Stimulated activated naive CD8-positive, alpha-beta T cell treated with anti-CD3 and anti-CD28 coated beads, Interleukin-15, amount 100 ng/mL, for 72 hours (primary cell): ENCODE results near the gene HIP1.
A peak's percentile ranks its signal among the peaks of the same experiment; 100 is the strongest.

ENCODE experiments used
- ATAC-seq: fragments of 150-1000 bp; cut with Tn5 transposase; 2 replicates; pipeline ENCODE4 v1.10.0; 2021; ENCODE audit warnings: mild to moderate bottlenecking, moderate library complexity
- DNase-seq, 2 donors: peaks; one replicate each; pipeline ENCODE4 v3.0.0; 2021 to 2022
- H3K27ac Mint-ChIP-seq, 2 donors: one replicate each; pipeline ENCODE4 v1.8.0; 2022; ENCODE audit warnings: mild to moderate bottlenecking in 2 of 2, mixed read lengths in 2 of 2, moderate library complexity in 2 of 2
- H3K27me3 Mint-ChIP-seq: one replicate; pipeline ENCODE4 v1.8.0; 2022; ENCODE audit warnings: mixed read lengths
- H3K4me1 Mint-ChIP-seq: one replicate; pipeline ENCODE4 v1.8.0; 2022; ENCODE audit warnings: mild to moderate bottlenecking, mixed read lengths
- H3K4me3 Mint-ChIP-seq, 2 donors: one replicate each; pipeline ENCODE4 v1.8.0; 2022; ENCODE audit warnings: mild to moderate bottlenecking in 2 of 2, mixed read lengths in 2 of 2, moderate library complexity in 1 of 2
- H3K9me3 Mint-ChIP-seq, 2 donors: one replicate each; pipeline ENCODE4 v1.8.0; 2022; ENCODE audit warnings: mixed read lengths in 2 of 2

The HIP1 gene

GRCh38 chr7:75679060-75679459 is 59.7 kb downstream of the HIP1 start:
- H3K27ac Mint-ChIP-seq: no peak overlapping the region
- DNase-seq (no peak), ATAC-seq (no peak)
- H3K4me3 Mint-ChIP-seq: no peak overlapping the region
- H3K27me3 Mint-ChIP-seq: no peaks in the 10 kb centered on the region
- no peaks in the 10 kb centered on the region for H3K4me1 Mint-ChIP-seq
- H3K9me3 Mint-ChIP-seq: peaks cover 4 to 9% of the 10 kb centered on the region in 2 donors

GRCh38 chr7:75669579-75669978 is 69.2 kb downstream of the HIP1 start:
- DNase-seq (no peak), ATAC-seq (no peak)
- Mint-ChIP-seq H3K9me3 (peaks cover 0 to 1% of the 10 kb centered on the region in 2 donors), H3K27me3 (no peaks in the 10 kb centered on the region), H3K4me3 (no peak overlapping the region), H3K4me1 (no peaks in the 10 kb centered on the region), H3K27ac (no peak overlapping the region)

GRCh38 chr7:75667938-75668337 is 70.8 kb downstream of the HIP1 start:
- no peaks in the 10 kb centered on the region for H3K9me3 Mint-ChIP-seq

GRCh38 chr7:75663302-75663907 is 75.3 kb downstream of the HIP1 start:
- no peak overlapping the region for H3K4me3 Mint-ChIP-seq
- no peak overlapping the region for H3K27ac Mint-ChIP-seq
- no peaks in the 10 kb centered on the region for H3K4me1 Mint-ChIP-seq
- DNase-seq (no peak), ATAC-seq (no peak)
- H3K27me3 Mint-ChIP-seq: no peaks in the 10 kb centered on the region
- H3K9me3 Mint-ChIP-seq: no peaks in the 10 kb centered on the region

More at GRCh38 chr7:75667938-75668337, 70.8 kb downstream of the HIP1 start:
- no peak for ATAC-seq
- Mint-ChIP-seq H3K27ac (no peak overlapping the region), H3K27me3 (no peaks in the 10 kb centered on the region), H3K4me1 (no peaks in the 10 kb centered on the region), H3K4me3 (no peak overlapping the region)
- DNase-seq: no peak

GRCh38 chr7:75662579-75663301 is 76.0 kb downstream of the HIP1 start:
- no peaks in the 10 kb centered on the region for H3K9me3 Mint-ChIP-seq
- H3K4me1 Mint-ChIP-seq: no peaks in the 10 kb centered on the region
- DNase-seq (no peak), ATAC-seq (no peak)
- H3K27ac Mint-ChIP-seq: no peak overlapping the region
- H3K4me3 Mint-ChIP-seq: no peak overlapping the region
- H3K27me3 Mint-ChIP-seq: no peaks in the 10 kb centered on the region

- Mint-ChIP-seq H3K27me3 (no peaks in the 10 kb centered on the region), H3K4me3 (no peak overlapping the region), H3K4me1 (no peaks in the 10 kb centered on the region), H3K27ac (no peak overlapping the region), H3K9me3 (no peaks in the 10 kb centered on the region)
- ATAC-seq: no peak
- DNase-seq: no peak
These were observed 78.0 kb downstream of the HIP1 start for GRCh38 chr7:75660566-75661215.

- H3K27ac Mint-ChIP-seq: no peak overlapping the region
- ATAC-seq (no peak), DNase-seq (no peak)
- no peaks in the 10 kb centered on the region for H3K27me3 Mint-ChIP-seq
- H3K9me3 Mint-ChIP-seq: no peaks in the 10 kb centered on the region
- no peaks in the 10 kb centered on the region for H3K4me1 Mint-ChIP-seq
- H3K4me3 Mint-ChIP-seq: no peak overlapping the region
These were observed 79.9 kb downstream of the HIP1 start for GRCh38 chr7:75658802-75659201.

GRCh38 chr7:75658369-75658768 is 80.4 kb downstream of the HIP1 start:
- H3K27ac Mint-ChIP-seq: no peak overlapping the region
- no peaks in the 10 kb centered on the region for H3K9me3 Mint-ChIP-seq
- H3K27me3 Mint-ChIP-seq: no peaks in the 10 kb centered on the region
- no peak for DNase-seq
- no peak for ATAC-seq
- no peak overlapping the region for H3K4me3 Mint-ChIP-seq
- no peaks in the 10 kb centered on the region for H3K4me1 Mint-ChIP-seq

GRCh38 chr7:75657866-75658265 is 80.9 kb downstream of the HIP1 start:
- DNase-seq (no peak), ATAC-seq (no peak)
- Mint-ChIP-seq H3K9me3 (no peaks in the 10 kb centered on the region), H3K27me3 (no peaks in the 10 kb centered on the region), H3K4me1 (no peaks in the 10 kb centered on the region), H3K27ac (no peak overlapping the region), H3K4me3 (no peak overlapping the region)

- no peak for ATAC-seq
- no peaks in the 10 kb centered on the region for H3K27me3 Mint-ChIP-seq
- no peaks in the 10 kb centered on the region for H3K9me3 Mint-ChIP-seq
- no peak overlapping the region for H3K4me3 Mint-ChIP-seq
- DNase-seq: no peak
- H3K4me1 Mint-ChIP-seq: no peaks in the 10 kb centered on the region
- no peak overlapping the region for H3K27ac Mint-ChIP-seq
These were observed 82.0 kb downstream of the HIP1 start for GRCh38 chr7:75656740-75657139.

- ATAC-seq (no peak), DNase-seq (no peak)
- Mint-ChIP-seq H3K4me3 (no peak overlapping the region), H3K9me3 (no peaks in the 10 kb centered on the region), H3K4me1 (no peaks in the 10 kb centered on the region), H3K27ac (peak overlapping the region in 1 of 2 donors; percentile 55), H3K27me3 (no peaks in the 10 kb centered on the region)
These were observed 83.2 kb downstream of the HIP1 start for GRCh38 chr7:75655536-75655935.

- H3K27ac Mint-ChIP-seq: no peak overlapping the region
These were observed 83.9 kb downstream of the HIP1 start for GRCh38 chr7:75654855-75655254.

GRCh38 chr7:75653651-75654050 is 85.1 kb downstream of the HIP1 start:
- H3K4me3 Mint-ChIP-seq: no peak overlapping the region
- H3K27ac Mint-ChIP-seq: no peak overlapping the region
- H3K27me3 Mint-ChIP-seq: no peaks in the 10 kb centered on the region
- ATAC-seq (no peak), DNase-seq (no peak)
- H3K4me1 Mint-ChIP-seq: no peaks in the 10 kb centered on the region
- H3K9me3 Mint-ChIP-seq: no peaks in the 10 kb centered on the region

More at GRCh38 chr7:75654855-75655254, 83.9 kb downstream of the HIP1 start:
- H3K9me3 Mint-ChIP-seq: no peaks in the 10 kb centered on the region
- H3K4me1 Mint-ChIP-seq: no peaks in the 10 kb centered on the region
- no peaks in the 10 kb centered on the region for H3K27me3 Mint-ChIP-seq
- H3K4me3 Mint-ChIP-seq: no peak overlapping the region
- no peak for DNase-seq
- ATAC-seq: no peak

- DNase-seq (no peak), ATAC-seq (no peak)
- Mint-ChIP-seq H3K27ac (peak overlapping the region in 1 of 2 donors; percentile 79), H3K9me3 (peaks cover 5% of the 10 kb centered on the region in 2 donors), H3K4me3 (no peak overlapping the region), H3K27me3 (no peaks in the 10 kb centered on the region), H3K4me1 (no peaks in the 10 kb centered on the region)
These were observed 86.0 kb downstream of the HIP1 start for GRCh38 chr7:75652788-75653187.

- H3K4me3 Mint-ChIP-seq: no peak overlapping the region
- no peak for DNase-seq
- ATAC-seq: no peak
- peaks cover 7 to 8% of the 10 kb centered on the region in 2 donors for H3K9me3 Mint-ChIP-seq
- no peaks in the 10 kb centered on the region for H3K27me3 Mint-ChIP-seq
- H3K4me1 Mint-ChIP-seq: no peaks in the 10 kb centered on the region
- H3K27ac Mint-ChIP-seq: no peak overlapping the region
These were observed 88.1 kb downstream of the HIP1 start for GRCh38 chr7:75650681-75651080.

- H3K27me3 Mint-ChIP-seq: no peaks in the 10 kb centered on the region
- peaks cover 7 to 8% of the 10 kb centered on the region in 2 donors for H3K9me3 Mint-ChIP-seq
- H3K4me3 Mint-ChIP-seq: no peak overlapping the region
- no peaks in the 10 kb centered on the region for H3K4me1 Mint-ChIP-seq
- ATAC-seq (no peak), DNase-seq (no peak)
- H3K27ac Mint-ChIP-seq: no peak overlapping the region
These were observed 88.7 kb downstream of the HIP1 start for GRCh38 chr7:75650062-75650461.
